HepG2 (cell line): ENCODE data around the gene ST7L. TPM values are rescaled to one million over a fixed set of nuclear protein-coding genes. Genes with fewer than 3 reads are reported as not detected.

Experiments
- ATAC-seq: fragments of 200-7000 bp; cut with Tn5 transposase; 3 replicates; pipeline ENCODE4 v1.9.1; 2020; ENCODE audit warnings: mild to moderate bottlenecking, moderate library complexity
- BruUV-seq: library from RNA; stranded (reverse); fragments of 400-500 nt; replicated peaks from 2 replicates; lab custom pipeline; 2021; lab: Mats Ljungman, UMichigan
- CTCF ChIA-PET: fragments of 300-600 bp; formaldehyde crosslinking; extraction: SDS; loops from one replicate; lab custom pipeline; 2021; ENCODE audit warnings: low total read pairs, inconsistent platforms, low intra/inter-chr PET ratio; lab: Yijun Ruan, JAX
- POLR2A ChIA-PET: fragments of 350-600 bp; sonication (Branson Sonifier 250); formaldehyde crosslinking; loops from one replicate; lab custom pipeline; 2020; ENCODE audit warnings: antibody characterized with exemption, inconsistent platforms; lab: Yijun Ruan, JAX
- DNase-seq: peaks from one replicate; pipeline ENCODE4 v3.0.0-alpha.2; 2015; ENCODE audit warnings: low spot score
- FAIRE-seq: peaks from 3 replicates; lab custom pipeline; 2011; peaks lifted over from hg19 to GRCh38; lab: Jason Lieb, UNC
- H2AFZ ChIP-seq: one replicate; pipeline ENCODE4 v1.6.1; 2011; ENCODE audit warnings: low read length, inconsistent platforms
- H3K27ac ChIP-seq: fragments of 300-600 bp; 3 replicates; pipeline ENCODE4 v1.8.0; 2011; ENCODE audit warnings: mixed run types, mild to moderate bottlenecking, mixed read lengths, low read length, inconsistent platforms; ENCODE audit not compliant: insufficient read depth; ENCODE audit errors: extremely low read length
- H3K27me3 ChIP-seq, 2 experiments: fragments of 200-600 bp in 1 of 2; 2 replicates in 1 of 2; 3 replicates in 1 of 2; pipeline versions ENCODE4 v1.6.0 to v1.8.0; 2011; ENCODE audit warnings: low read length in 2 of 2, mild to moderate bottlenecking in 2 of 2, moderate library complexity in 2 of 2, inconsistent platforms in 1 of 2; ENCODE audit not compliant: insufficient read depth in 2 of 2, control insufficient read depth in 1 of 2
- H3K36me3 ChIP-seq, 2 experiments: fragments of 200-600 bp in 1 of 2; replicated peaks in 1 of 2; 2 replicates in 1 of 2; 3 replicates in 1 of 2; pipeline versions ENCODE4 v1.5.1 to v1.8.0; 2011; ENCODE audit warnings: low read length in 2 of 2, inconsistent platforms in 1 of 2; ENCODE audit not compliant: insufficient read depth in 2 of 2, control insufficient read depth in 1 of 2
- H3K4me1 ChIP-seq: 2 replicates; pipeline ENCODE4 v1.5.1; 2012; ENCODE audit warnings: low read length, inconsistent platforms; ENCODE audit not compliant: insufficient read depth
- H3K4me2 ChIP-seq: 2 replicates; pipeline ENCODE4 v1.6.0; 2011; ENCODE audit warnings: low read depth, low read length, inconsistent platforms
- H3K4me3 ChIP-seq, 3 experiments: fragments of 200-600 bp in 1 of 3; sonication (generic), shearing (Covaris generic) in 1 of 3; replicated peaks in 1 of 3; 2 replicates each; pipeline ENCODE4 v1.5.1; 2011 to 2016; ENCODE audit warnings: low read length in 3 of 3, inconsistent platforms in 2 of 3, low read depth in 2 of 3, mild to moderate bottlenecking in 2 of 3, control low read depth in 1 of 3, mixed read lengths in 1 of 3; ENCODE audit not compliant: insufficient read depth in 1 of 3
- H3K79me2 ChIP-seq: one replicate; pipeline ENCODE4 v1.6.1; 2011; ENCODE audit warnings: low read length, inconsistent platforms; ENCODE audit not compliant: insufficient read depth
- H3K9ac ChIP-seq: 2 replicates; pipeline ENCODE4 v1.6.0; 2011; ENCODE audit warnings: mild to moderate bottlenecking, low read depth, low read length, inconsistent platforms; ENCODE audit not compliant: insufficient read depth
- H3K9me3 ChIP-seq: 2 replicates; pipeline ENCODE4 v1.5.1; 2012; ENCODE audit warnings: mild to moderate bottlenecking, low read length
- H4K20me1 ChIP-seq: 2 replicates; pipeline ENCODE4 v1.6.0; 2011; ENCODE audit warnings: inconsistent platforms, mild to moderate bottlenecking, low read length, moderate library complexity; ENCODE audit not compliant: insufficient read depth
- HNF4A ChIP-seq: sonication (generic); formaldehyde crosslinking; IDR thresholded peaks from 2 replicates; pipeline ENCODE4 v1.4.0; 2020; ENCODE audit warnings: missing genetic modification reagents
- MAX ChIP-seq: IDR thresholded peaks from 2 replicates; pipeline ENCODE4 v1.6.1; 2012; ENCODE audit warnings: inconsistent platforms
- MBD4 ChIP-seq: IDR thresholded peaks from 2 replicates; pipeline ENCODE4 v1.6.1; 2012; ENCODE audit warnings: low read length, inconsistent platforms, borderline replicate concordance
- SMARCE1 ChIP-seq: fragments of 450-650 bp; IDR thresholded peaks from 2 replicates; pipeline ENCODE4 v1.6.1; 2017; ENCODE audit warnings: borderline replicate concordance
- SNAPC4 ChIP-seq: sonication (generic); formaldehyde crosslinking; IDR thresholded peaks from 2 replicates; pipeline ENCODE4 v1.4.0; 2020; ENCODE audit warnings: mild to moderate bottlenecking, missing genetic modification reagents
- ZNF263 ChIP-seq: sonication (generic); formaldehyde crosslinking; IDR thresholded peaks from 2 replicates; pipeline ENCODE4 v1.4.0; 2020; ENCODE audit warnings: missing genetic modification reagents
- ZNF788 ChIP-seq: sonication (generic); formaldehyde crosslinking; IDR thresholded peaks from 2 replicates; pipeline ENCODE4 v1.5.0; 2020; ENCODE audit warnings: mild to moderate bottlenecking, missing genetic modification reagents, borderline replicate concordance
- WGBS: methylation state at CpG from one replicate; pipeline ENCODE4 v1.1.6; 2017; ENCODE audit warnings: low lambda C conversion rate; 5-methylcytosine and 5-hydroxymethylcytosine counted together
- in situ Hi-C: cut with HindIII; loops from 2 replicates; pipeline ENCODE4 v1.10.0; 2017; ENCODE audit warnings: low pct_unique_long_range_greater_than_20kb; ENCODE audit not compliant: extremely low pct_ligation_motif_present
- intact Hi-C: fragments of 100-400 bp; cut with micrococcal nuclease; formaldehyde crosslinking; loops from one replicate; pipeline ENCODE4 v1.10.0; 2022; ENCODE audit not compliant: unreplicated experiment
- polyA plus RNA-seq, 8 experiments: library from polyadenylated mRNA; depleted of rRNA in 3 of 8; stranded (reverse) in 7 of 8; unstranded in 1 of 8; fragments of >200 nt; fragmentation: Illumina TruSeq in 4 of 8; extraction: Trizol in 4 of 8; gene quantifications; 2 replicates each; pipeline versions ENCODE4 v1.2.1 to v1.2.3, GENCODE V29; 2011 to 2016; ENCODE audit warnings: low read depth in 4 of 8, missing spikeins in 1 of 8, mixed read lengths in 1 of 8; ENCODE audit not compliant: insufficient read depth in 1 of 8
- total RNA-seq, 5 experiments: library from RNA; depleted of rRNA; stranded (reverse); fragments of >200 nt; fragmentation: Illumina TruSeq; extraction: Trizol; gene quantifications; 2 replicates each; pipeline ENCODE4 v1.2.3, GENCODE V29; 2016; ENCODE audit warnings: low read depth in 1 of 5

ST7L gene
- total and polyA plus RNA-seq, 2 of the 13 experiments (the other 11 are each of a cell fraction or from before 2014, with no cell fraction given): 8.6 to 19.9 TPM

- TF ChIP-seq SNAPC4 (no peak), SMARCE1 (no peak), MAX (no peak), MBD4 (no peak), HNF4A (CRISPR knock-in tag) (no peak)
These were observed 111.6 kb downstream of the ST7L start (continued) for GRCh38 chr1:112507336-112507735.

GRCh38 chr1:112506731-112507130 lies 112.2 kb downstream of the ST7L start:
- no peak overlapping the region for H3K27ac ChIP-seq
- intact Hi-C loops: no loop called here
- no peak overlapping the region for H3K9ac ChIP-seq
- in situ Hi-C loops: loop anchor here (10.0 kb wide), 1 partner anchor 198 kb away; the partner anchor contains the start of gene RHOC
- no peaks in the 10 kb centered on the region for H3K79me2 ChIP-seq
- H3K4me2 ChIP-seq: no peak overlapping the region
- H3K36me3 ChIP-seq: no peaks in the 10 kb centered on the region
- no peak overlapping the region for H2AFZ ChIP-seq
- H3K4me3 ChIP-seq: no peak overlapping the region
- DNase-seq (no peak), FAIRE-seq (no peak), ATAC-seq (no peak)
- no peaks in the 10 kb centered on the region for H3K9me3 ChIP-seq
- peaks cover 22% of the 10 kb centered on the region for H3K4me1 ChIP-seq
- CTCF ChIA-PET: no interaction called here
- no TSS peak for BruUV-seq
- POLR2A ChIA-PET: no interaction called here
- peaks cover 18 to 92% of the 10 kb centered on the region in 2 experiments; a peak in 4 of 5 replicates for H3K27me3 ChIP-seq
- TF ChIP-seq ZNF788 (CRISPR knock-in tag) (no peak), ZNF263 (CRISPR knock-in tag) (peak; percentile 55; the same call in 1 of the 2 replicates)
- peaks cover 2% of the 10 kb centered on the region; the same call in 1 of the 2 replicates for H4K20me1 ChIP-seq
- WGBS: 63% methylated on average over 8 of the region's 8 CpGs
